Measurements from ENCODE around the gene MLLT3. TPM values are rescaled to one million over a fixed set of nuclear protein-coding genes. Genes with fewer than 3 reads are reported as not detected.

The MLLT3 gene
- total and polyA plus RNA-seq, 2 of the 8 experiments (the other 6 are each of a cell fraction or from before 2014, with no cell fraction given): 5.9 to 9.6 TPM

DNA sequence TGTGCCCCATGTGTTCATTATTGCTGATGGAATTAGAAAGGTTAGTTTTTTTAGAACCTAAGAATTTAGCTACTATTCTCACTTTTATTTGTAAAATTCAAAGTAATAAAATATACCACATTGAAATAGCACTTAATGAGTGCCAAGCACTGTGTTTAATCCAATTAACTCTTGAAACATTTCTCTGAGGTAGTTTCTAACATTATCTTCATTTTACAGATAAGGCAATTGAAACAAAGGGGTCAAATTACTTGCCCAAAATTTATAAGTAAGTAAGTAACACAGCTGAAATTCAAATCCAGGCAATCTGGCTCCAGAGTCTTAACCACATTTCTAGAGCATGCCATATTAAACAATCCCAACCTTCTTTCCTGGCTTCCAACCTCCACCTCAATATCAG lies 84.2 kb downstream of the MLLT3 start:
- H3K9ac ChIP-seq (replicated peaks in 1 of 4; ENCODE audit: extremely low read depth in 1 of 4, low read depth in 3 of 4, low read length in 3 of 4): no peak overlapping the region
- no peak overlapping the region for H3K4ac ChIP-seq (replicated peaks; ENCODE audit: insufficient read length, low read depth, low read length)
- no peak for DNase-seq (ENCODE audit: low read depth in 1 of 2, low spot score in 2 of 2)
- no peak overlapping the region for H2BK15ac ChIP-seq (ENCODE audit: low read length)
- peaks cover 0 to 2% (median 0%) of the 10 kb centered on the region in 4 experiments; a peak in 1 of 8 replicates for H3K36me3 ChIP-seq (ENCODE audit: control insufficient read depth in 2 of 4, insufficient read depth in 4 of 4, low read length in 3 of 4)
- no peaks in the 10 kb centered on the region for H3K4me1 ChIP-seq (replicated peaks in 1 of 4; ENCODE audit: control insufficient read depth in 3 of 4, insufficient read depth in 4 of 4, low read length in 3 of 4)
- no peak overlapping the region for H2AFZ ChIP-seq (ENCODE audit: low read length)
- no peaks in the 10 kb centered on the region for H3K23me2 ChIP-seq (ENCODE audit: low read depth, low read length)
- no peaks in the 10 kb centered on the region for H3K27me3 ChIP-seq (replicated peaks in 1 of 4; ENCODE audit: control insufficient read depth in 3 of 4, extremely low read depth in 1 of 4, insufficient read depth in 3 of 4, low read length in 3 of 4)
- H4K20me1 ChIP-seq (replicated peaks in 1 of 2; ENCODE audit: control insufficient read depth in 1 of 2, insufficient read depth in 2 of 2, low read length in 2 of 2): no peaks in the 10 kb centered on the region
- H3K4me2 ChIP-seq (ENCODE audit: insufficient read depth in 1 of 2, low read depth in 2 of 2, low read length in 2 of 2): no peak overlapping the region
- no peak overlapping the region for H4K91ac ChIP-seq (replicated peaks; ENCODE audit: insufficient read length, low read length)
- H3K4me3 ChIP-seq (ENCODE audit: extremely low read depth in 1 of 4, insufficient read depth in 2 of 4, low read depth in 3 of 4, low read length in 4 of 4): no peak overlapping the region
- no peak overlapping the region for H3K56ac ChIP-seq (replicated peaks; ENCODE audit: insufficient read length, low read depth, low read length)
- no peak overlapping the region for H2BK20ac ChIP-seq (ENCODE audit: low read length)
- H3K79me2 ChIP-seq (ENCODE audit: control insufficient read depth in 1 of 2, insufficient read depth in 2 of 2, low read length in 2 of 2): no peaks in the 10 kb centered on the region
- no peak overlapping the region for H3K14ac ChIP-seq (ENCODE audit: insufficient read length)
- peaks cover 16 to 22% of the 10 kb centered on the region in 2 experiments for H3K9me3 ChIP-seq (ENCODE audit: insufficient read depth in 2 of 2, low read depth in 1 of 2, low read length in 1 of 2)
- H4K5ac ChIP-seq (ENCODE audit: insufficient read length, low read depth, low read length): no peak overlapping the region
- H3K23ac ChIP-seq (ENCODE audit: insufficient read length): no peak overlapping the region
- no peaks in the 10 kb centered on the region for H3K79me1 ChIP-seq (ENCODE audit: low read depth, low read length)
- H2AK5ac ChIP-seq (ENCODE audit: low read depth, low read length): no peak overlapping the region
- no peak overlapping the region for H3K18ac ChIP-seq (ENCODE audit: extremely low read depth, low read length)
- POLR2A ChIA-PET (ENCODE audit: partially characterized antibody): no interaction called here
- no peak overlapping the region for H2BK120ac ChIP-seq (replicated peaks; ENCODE audit: low read depth, low read length)
- H2BK12ac ChIP-seq (ENCODE audit: low read depth, low read length): no peak overlapping the region
- no peak overlapping the region for H3K27ac ChIP-seq (ENCODE audit: low read depth, low read length)
- H4K8ac ChIP-seq (ENCODE audit: extremely low read depth, insufficient read depth, low read length): no peak overlapping the region
- CTCF ChIA-PET (ENCODE audit: partially characterized antibody): interaction anchor here (0.6 to 5.3 kb wide), 2 partner anchors 13 to 26 kb away, joined by 3 to 24 read pairs; no protein-coding TSS in a partner anchor
- H2BK5ac ChIP-seq (ENCODE audit: low read depth, low read length): no peak overlapping the region
- FAIRE-seq: no peak
- TF ChIP-seq POLR2A (IDR thresholded peaks at IDR 0.05; ENCODE audit: control extremely low read depth in 1 of 2, low read depth in 2 of 2, low read length in 2 of 2) (no peak), EZH2 (IDR thresholded peaks at IDR 0.05; ENCODE audit: low read depth, low read length, severe bottlenecking) (no peak), NANOG (IDR thresholded peaks at IDR 0.05; ENCODE audit: insufficient read depth, low read depth, low read length, poor library complexity, severe bottlenecking) (no peak), SIN3A (conservative IDR thresholded peaks at IDR 0.05 in 1 of 2, IDR thresholded peaks at IDR 0.05 in 1 of 2; ENCODE audit: low read depth in 1 of 2, low read length in 2 of 2) (no peak), RXRA (IDR thresholded peaks at IDR 0.05; ENCODE audit: insufficient read depth, low read depth, low read length) (no peak), TAF7 (optimal IDR thresholded peaks at IDR 0.05; ENCODE audit: borderline replicate concordance, low read depth, low read length) (no peak), GTF2F1 (IDR thresholded peaks at IDR 0.05; ENCODE audit: borderline replicate concordance, low read depth, low read length) (no peak), CEBPB (IDR thresholded peaks at IDR 0.05; ENCODE audit: low read depth, low read length) (no peak), GABPA (IDR thresholded peaks at IDR 0.05; ENCODE audit: borderline replicate concordance, insufficient read depth, low read length) (no peak)
- TF ChIP-seq, protein P1, sequence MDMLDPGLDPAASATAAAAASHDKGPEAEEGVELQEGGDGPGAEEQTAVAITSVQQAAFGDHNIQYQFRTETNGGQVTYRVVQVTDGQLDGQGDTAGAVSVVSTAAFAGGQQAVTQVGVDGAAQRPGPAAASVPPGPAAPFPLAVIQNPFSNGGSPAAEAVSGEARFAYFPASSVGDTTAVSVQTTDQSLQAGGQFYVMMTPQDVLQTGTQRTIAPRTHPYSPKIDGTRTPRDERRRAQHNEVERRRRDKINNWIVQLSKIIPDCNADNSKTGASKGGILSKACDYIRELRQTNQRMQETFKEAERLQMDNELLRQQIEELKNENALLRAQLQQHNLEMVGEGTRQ (IDR thresholded peaks at IDR 0.05; ENCODE audit: low read length): no peak
- TF ChIP-seq, protein P2, sequence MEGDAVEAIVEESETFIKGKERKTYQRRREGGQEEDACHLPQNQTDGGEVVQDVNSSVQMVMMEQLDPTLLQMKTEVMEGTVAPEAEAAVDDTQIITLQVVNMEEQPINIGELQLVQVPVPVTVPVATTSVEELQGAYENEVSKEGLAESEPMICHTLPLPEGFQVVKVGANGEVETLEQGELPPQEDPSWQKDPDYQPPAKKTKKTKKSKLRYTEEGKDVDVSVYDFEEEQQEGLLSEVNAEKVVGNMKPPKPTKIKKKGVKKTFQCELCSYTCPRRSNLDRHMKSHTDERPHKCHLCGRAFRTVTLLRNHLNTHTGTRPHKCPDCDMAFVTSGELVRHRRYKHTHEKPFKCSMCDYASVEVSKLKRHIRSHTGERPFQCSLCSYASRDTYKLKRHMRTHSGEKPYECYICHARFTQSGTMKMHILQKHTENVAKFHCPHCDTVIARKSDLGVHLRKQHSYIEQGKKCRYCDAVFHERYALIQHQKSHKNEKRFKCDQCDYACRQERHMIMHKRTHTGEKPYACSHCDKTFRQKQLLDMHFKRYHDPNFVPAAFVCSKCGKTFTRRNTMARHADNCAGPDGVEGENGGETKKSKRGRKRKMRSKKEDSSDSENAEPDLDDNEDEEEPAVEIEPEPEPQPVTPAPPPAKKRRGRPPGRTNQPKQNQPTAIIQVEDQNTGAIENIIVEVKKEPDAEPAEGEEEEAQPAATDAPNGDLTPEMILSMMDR (IDR thresholded peaks at IDR 0.05; ENCODE audit: control extremely low read depth in 1 of 3, insufficient read depth in 1 of 3, low read depth in 1 of 3, low read length in 3 of 3): no peak

Data from H1 (cell line).